HG02973 (cell line): ENCODE measurements around the gene DNMBP.
"Not testable (repeated sequence)": the region's sequence is repeated elsewhere in the genome, so short reads cannot be mapped to it uniquely, and the experiment has no call there.

Experiments used
- ATAC-seq: cut with Tn5 transposase; IDR thresholded peaks from one replicate; pipeline ENCODE4 v1.9.1; 2021; ENCODE audit warnings: moderate library complexity; ENCODE audit not compliant: unreplicated experiment

DNMBP gene

DNA sequence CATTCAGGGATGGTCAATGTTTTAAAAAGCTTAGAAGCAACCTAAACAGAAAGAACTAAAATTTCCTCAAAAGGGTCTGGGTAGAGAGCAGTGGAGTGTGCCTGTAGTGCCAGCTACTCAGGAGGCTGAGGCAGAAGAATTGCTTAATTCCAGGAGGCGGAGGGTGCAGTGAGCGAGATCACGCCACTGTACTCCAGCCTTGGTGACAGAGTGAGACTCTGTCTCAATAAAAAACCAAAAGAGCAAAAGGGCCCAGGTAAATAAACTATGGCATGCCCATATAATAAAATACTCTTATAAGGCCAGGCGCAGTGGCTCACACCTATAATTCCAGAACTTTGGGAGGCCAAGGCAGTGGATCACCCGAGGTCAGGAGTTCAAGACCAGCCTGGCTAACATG lies 93.0 kb downstream of the DNMBP start:
- ATAC-seq: no peak

DNA sequence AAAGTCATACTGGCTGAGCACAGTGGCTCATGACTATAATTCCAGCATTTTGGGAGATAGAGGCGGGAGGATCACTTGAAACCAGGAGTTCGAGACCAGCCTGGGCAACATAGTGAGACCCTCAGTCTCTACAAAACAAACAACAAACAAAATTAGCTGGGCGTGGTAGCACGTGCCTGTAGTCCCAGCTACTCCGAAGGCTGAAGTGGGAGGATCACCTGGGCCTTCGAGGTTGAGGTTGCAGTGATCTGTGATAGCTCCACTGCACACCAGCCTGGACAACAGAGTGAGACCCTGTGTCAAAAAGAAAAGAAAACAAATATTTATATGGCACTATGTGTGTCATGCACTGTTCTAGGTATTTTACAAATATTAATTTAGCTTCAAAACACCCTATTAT lies 94.3 kb downstream of the DNMBP start:
- ATAC-seq: no peak

DNA sequence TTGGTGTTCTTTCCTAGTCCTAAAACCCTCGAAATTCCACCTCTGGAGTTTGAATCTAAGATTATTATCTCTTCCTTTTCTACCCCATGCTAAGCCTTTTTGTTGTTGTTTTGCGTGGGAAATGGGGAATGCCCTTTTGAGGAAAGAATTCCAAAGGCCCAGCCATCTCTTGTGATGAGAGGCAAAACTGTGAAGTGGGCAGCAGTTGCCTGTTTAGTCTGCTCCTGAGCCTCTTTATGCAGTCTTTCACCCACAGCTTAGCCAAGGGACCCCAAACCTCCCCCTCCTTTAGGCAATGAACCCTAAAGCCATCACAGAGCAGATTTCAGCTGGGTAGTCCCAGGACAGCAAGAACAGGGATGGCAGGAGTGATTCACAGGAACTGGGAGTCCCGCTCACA lies 95.5 kb downstream of the DNMBP start:
- ATAC-seq: no peak

DNA sequence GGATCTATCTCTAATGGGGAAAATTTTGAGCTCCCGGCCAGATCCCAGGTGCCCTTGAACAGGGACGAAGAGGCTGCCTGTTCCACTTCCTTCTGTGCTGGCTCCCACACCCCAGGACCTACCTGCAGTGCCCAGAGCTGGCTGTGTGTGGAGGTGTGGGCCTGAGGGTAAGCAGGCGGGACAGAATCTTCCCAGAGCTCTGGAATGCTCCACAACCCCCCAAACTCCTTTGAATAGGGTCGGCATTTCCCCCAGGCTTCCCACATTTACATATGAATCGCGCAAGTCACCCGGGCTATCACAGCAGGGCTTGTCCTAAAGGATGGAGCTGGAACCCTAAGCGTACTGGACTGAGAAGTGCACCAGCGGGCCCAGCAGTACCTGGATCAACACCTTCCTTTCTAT lies 95.9 kb downstream of the DNMBP start:
- no peak for ATAC-seq

DNA sequence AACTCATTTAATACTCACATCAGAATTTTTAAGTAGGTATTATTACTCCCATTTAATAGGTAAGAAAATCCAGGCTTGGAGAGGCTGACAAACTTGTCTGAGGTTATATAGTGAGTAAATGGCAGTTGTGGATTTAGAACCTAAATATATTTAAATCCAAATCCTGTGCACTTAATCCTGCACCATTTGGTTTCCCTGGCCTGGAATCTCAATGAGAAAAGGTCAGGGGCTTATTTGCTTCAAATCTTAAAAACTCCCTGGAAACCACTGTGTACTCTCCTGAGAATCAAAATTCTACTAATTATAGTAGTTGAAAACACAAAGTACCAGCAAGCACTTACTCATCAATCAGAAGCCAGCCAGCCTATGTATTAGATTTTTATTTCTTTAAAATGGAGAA lies 97.7 kb downstream of the DNMBP start:
- ATAC-seq: no peak

DNA sequence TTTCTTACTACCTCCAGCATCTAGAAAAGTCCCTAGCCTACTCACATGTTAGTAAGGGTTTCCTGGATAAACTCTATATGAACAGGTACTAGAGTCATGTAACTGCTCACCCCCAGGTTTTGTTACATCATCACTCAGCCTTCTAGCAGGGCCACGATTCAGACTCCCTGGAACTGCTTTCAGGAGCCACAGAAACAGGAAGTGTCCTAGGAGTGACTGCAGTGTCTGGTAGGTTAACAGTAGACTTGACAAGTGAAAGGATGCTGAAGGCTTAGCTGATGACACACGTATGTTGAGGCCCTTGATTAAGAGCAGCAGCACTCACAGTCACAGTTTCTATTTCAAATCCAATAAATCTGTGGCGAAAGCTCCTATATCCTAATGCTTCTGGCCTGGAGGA lies 101.2 kb downstream of the DNMBP start:
- no peak for ATAC-seq

DNA sequence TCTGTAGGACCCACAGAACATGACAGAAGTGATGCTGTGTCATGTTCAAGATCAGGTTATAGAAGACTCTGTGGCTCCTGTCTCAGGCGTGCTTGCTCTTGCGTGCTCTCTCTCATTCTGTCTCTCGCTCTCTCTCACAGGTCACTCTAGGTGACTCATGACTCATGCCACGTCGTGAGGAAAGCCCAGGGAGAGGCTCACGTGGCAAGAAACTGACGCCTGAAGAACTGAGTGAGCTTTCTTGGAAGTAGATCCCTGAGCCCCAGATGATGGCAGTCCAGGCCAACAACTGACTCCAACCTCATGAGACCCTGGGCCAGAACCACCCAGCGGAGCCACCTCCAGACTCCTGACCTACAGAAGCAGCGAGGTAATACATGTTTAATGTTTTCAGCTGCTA lies 103.3 kb downstream of the DNMBP start:
- ATAC-seq: no peak

DNA sequence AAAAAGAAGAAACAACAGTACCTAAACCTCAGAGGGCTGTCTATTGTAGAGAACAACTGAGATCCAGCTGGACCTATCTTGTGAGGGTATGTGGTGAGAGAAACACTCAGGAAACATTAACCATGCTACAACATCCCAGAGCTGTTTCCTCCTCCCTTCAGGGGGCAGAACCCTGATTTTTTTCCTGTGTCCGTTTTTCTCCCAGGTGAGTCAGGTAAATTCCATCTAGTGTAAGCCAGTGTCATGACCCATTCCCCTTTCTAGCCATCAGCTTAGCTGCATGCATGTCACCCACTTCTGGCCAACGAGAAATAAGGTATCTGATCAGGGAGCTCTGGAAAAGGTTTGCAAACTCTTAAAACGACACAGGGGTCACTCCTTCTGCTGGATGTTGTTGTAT lies 103.8 kb downstream of the DNMBP start:
- no peak for ATAC-seq

DNA sequence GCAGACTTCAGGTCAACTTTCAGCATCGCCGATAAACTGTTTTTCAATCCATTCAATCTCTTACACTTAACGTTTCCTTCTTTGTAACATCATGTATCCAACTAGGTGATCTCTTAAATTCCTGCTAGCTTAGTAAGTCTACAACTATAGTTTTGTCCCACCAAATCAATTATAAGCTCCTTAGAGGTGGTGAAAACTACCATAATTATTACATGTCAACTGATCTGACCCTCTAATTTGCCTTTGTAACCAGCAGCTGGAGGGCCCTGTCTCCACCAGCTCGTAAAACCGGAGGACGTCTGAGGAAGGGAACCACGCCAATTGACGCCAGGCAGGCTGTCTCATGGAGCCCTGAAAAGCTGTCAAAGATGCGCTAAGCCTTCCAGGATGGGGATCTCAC lies 113.9 kb downstream of the DNMBP start:
- ATAC-seq: no peak

DNA sequence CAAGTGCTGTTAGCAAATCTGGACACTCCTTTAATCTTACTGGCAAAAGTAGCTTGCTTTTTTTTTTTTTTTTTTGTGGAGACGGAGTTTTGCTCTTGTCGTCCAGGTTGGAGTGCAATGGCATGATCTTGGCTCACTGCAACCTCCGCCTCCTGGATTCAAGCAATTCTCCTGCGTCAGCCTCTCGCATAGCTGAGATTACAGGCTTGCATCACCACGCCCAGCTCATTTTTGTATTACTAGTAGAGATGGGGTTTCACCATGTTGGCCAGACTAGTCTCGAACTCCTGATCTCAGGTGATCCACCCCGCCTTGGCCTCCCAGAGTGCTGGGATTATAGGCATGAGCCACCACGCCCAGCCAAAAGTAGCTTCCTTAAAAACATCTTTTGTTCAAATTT lies 114.7 kb downstream of the DNMBP start:
- not testable (repeated sequence) for ATAC-seq

DNA sequence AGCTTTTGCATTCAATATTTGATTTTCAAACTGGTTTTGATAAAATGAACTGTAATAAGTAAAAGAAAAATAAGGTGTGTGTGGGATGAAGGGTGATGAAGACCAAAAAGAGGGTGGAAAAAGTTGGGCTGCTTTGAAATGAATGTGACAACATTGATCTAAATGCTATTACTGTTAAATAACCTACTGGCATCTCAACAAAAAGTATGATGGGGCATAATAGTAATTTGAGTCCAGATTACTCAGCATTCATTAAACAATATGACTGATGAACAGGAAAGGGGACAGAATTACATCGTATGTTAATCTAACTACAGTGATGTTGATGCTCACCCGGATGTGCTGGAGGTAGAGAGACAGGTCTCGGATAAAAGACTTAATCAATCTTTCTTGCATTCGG lies 115.1 kb downstream of the DNMBP start:
- no peak for ATAC-seq

DNA sequence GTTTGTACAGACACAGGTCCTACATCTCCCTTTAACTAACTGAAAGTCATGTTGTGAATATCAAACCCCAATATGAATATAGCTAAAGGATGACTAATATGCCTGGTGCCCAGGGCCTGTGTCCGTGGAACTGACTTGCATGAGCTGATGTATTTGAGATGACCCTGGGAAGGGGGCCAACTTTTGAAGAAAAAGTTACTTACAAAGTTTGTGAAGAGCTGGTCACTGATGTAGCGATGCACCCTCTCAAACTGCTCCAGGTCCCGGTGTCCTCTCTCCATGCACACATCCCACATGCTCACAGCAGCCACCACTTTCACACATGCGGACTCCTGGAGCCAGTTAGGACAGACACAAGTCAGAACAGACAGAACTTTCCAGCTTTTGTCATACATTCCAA lies 121.1 kb downstream of the DNMBP start:
- ATAC-seq: no peak

DNA sequence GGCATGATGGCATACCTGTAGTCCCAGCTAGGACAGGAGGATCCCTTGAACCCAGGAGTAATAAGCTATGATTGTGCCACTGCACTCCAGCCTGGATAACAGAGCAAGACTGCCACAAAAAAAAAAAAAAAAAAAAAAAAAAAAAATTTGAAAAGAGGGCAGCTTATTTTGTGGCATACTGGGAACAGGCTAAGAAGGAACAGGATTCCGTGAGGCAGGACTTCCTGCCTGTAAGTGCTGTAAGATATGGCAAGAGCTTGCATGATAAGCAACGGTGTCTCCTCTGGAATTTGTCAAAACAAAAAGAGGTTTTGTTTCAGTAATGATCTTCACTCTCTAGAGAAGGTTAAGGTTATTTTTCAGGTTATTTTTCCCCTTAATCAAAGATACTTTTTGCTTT lies 126.2 kb downstream of the DNMBP start:
- ATAC-seq: no peak

DNA sequence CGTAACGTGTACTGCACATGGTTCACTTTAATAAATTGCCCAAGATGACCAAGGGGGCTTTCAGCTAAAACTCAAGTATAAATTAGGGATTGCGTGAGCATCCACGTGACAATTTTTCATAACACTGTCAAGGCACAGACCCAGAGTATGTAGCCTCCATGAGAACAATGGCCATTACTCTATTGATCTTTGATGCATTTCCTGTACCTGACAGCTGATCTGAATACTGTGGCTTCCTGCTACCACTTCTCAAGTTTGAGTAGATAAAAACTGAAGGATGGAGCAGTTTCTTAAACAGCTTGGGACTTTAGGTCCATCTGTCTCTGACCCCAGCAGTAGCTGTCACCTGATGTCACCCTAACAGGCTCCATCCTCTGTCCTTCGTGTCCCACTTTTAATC lies 128.4 kb downstream of the DNMBP start:
- ATAC-seq: no peak

DNA sequence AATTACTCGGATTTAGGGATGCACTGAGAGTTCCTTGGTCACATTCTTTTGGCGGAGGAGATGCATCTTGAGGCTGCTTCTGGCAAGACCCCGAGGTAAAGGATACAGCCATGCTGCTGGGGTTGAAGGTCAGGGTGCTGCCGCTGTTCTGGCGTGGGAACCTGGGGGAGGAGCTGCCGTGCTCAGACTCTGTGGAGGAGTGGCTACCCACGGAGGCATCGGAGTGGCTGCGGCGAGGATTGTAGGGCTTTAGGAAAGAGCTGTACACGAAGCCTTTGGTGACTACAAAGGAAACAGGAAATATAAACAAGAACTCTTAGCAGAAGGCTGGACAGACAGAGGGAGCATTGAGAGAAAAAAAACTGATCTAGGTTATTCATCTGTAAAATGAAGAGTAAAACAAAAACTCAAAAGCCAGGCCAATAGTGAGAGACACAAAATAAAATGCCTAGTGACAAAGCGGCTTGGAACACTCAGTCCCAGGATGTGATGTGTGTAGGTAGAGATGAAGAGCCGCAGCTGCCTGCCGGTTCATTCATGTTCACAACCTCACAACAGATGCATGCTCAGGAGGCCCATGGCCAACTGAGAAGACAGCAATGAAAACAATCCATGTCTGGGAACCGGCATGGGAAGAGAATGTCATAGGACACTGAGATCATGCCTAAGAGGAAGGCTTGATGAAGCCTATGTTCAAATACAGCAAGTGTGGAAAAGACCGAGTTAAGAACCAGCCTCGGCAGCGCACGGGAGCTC lies 129.5 kb downstream of the DNMBP start:
- no peak for ATAC-seq

DNA sequence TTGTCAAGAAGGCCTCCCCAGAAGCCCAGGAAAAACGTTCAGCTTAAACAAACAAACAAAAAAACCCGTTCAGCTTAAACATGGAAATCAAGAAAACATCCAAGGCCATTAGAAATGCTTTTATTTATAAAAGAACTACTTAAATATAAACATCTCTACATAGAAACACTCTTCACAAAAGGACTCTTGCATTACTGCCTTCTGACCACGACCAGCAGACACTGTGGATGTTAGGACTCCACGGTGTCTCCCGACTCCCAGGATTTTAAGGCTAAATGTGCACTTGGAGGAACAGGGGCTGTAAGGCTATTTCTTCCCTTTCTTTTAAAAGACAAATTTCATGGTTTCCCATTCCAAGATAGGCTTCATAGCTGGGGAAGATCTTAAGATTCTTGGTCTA lies 134.3 kb downstream of the DNMBP start:
- no peak for ATAC-seq

DNA sequence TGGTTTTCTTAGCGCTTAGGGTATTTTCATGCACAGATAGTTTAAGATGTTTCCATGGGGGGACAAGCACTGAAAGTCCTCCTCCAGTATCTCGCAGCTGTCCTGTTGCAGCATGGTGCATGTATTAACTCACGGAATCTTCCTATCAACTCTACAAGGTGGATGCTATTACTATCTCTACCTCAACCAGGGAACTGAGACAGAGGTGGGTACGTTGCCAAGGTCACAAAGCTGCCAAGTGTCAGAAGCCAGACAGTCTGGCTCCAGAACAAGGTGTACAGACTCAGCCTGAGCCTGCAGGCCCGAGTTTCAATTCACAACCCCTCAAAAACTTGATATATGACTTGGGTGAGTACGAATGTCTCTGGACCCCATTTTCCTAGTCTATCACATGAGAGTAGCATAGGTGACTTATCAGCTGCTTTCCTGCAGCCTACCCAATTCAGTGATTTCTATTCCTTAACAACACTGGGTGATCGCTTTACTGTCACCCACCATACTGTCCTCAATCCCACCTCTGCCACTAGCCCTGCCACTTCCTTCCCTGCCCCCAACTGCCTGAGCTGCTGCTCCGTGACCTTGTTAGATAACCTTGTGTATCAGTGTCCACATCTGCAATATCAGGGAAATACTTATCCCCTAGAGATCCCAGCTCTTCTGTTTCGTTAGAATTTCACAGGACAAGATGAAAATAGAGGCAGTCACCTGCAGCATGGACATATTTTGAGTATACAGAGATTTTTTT lies 135.2 kb downstream of the DNMBP start:
- no peak for ATAC-seq

DNA sequence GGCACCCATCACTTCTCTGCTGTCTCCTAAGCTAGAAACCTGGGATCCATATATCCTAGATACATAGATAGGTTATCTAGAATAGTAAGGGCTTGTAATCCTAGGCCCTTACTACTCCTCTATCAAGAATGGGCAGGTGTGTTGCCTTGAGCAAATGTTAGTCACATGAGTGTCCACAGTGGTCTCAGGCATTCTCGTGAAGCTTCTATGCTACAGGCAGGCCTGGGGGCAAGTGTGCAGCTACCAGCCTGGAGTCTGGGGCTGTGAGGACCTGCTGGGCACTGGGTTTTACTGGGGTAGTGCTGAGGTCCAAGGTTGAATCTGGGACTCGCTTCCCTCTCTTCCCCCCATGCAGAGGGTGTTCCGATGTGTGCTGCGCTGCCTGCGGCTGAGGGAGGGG lies 135.9 kb downstream of the DNMBP start:
- ATAC-seq: no peak

DNA sequence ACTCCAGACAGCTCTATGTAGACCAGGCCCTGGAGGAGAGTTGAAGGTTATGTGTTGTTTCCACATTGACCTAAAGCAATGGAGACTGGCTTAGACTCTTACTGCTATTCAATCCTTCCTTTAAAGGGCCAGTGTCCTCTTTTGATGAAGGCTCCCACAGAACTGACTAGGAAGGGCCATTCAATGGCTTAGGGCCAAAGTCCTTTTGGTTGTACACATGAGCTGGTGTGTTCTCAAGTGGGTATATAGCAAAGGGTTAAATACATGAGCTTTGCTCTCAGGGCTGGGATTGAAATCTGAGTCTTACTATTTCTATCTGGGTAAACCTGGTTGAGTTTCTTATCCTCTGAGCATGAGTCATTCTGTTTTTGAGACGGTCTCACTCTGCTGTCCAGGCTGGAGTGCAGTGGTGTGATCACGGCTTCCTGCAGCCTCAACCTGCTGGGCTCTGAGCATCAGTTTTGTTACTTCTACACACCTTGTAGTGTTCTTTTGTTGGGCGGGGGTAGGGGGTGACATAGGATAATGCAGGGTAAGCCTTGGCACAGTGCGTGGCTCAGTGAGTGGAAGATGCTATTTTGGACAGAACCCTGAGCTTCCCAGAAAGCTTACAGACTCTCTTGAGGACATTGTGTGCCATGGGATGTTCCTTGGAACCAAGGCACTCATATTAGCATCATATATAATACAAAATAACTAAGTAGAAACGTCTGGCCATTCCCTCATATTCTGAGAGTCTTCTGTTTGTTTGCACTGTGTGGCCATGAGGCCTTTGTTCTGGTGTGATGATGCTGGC lies 137.2 kb downstream of the DNMBP start:
- ATAC-seq: no peak

DNA sequence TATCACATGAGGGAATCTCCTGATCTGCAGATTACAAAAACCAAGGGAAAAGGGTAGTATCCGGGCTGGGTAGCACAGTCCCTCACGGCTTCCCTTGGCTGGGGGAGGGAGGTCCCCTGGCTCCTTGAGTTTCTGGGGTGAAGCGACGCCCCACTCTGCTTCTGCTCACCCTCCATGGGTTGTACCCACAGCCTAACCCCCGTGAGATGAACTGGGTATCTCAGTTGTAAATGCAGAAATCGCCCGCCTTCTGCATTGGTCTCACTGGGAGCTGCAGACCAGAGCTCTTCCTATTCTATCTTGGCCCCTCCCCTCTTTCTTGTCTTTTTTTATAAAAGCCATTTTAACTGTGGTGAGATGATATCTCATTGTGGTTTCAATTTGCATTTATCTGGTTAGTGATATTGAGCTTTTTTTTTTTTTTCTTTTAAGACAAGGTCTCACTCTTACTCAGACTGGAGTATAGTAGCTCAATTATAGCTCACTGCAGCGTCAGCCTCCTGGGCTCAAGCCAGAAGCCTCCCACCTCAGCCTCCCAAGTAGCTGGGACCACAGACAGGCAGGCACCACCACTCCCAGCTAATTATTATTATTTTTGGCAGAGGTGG lies 139.5 kb downstream of the DNMBP start:
- no peak for ATAC-seq

DNA sequence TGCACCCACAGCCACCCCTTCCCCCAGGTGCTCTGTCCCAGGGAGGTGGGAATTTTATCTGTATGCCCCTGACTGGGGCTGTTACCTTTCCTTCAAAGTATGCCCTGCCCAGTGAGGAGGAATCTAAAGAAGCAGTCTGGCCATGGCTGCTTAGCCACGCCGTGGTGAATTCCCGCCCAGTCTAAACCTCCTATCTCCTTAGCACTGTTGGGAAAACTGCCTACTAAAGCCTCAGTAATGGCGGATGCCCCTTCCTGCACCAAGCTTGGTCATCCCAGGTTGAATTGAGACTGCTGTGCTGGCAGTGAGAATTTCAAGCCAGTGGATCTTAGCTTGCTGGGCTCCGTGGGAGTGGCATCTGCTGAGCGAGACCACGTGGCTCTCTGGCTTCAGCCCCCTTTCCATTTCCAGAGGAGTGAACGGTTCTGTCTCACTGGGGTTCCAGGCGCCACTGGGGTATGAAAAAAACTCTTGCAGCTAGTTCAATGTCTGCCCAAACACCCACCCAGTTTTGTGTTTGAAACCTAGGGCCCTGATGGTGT lies 140.1 kb downstream of the DNMBP start:
- no peak for ATAC-seq
